Transverse colon (tissue), 4 donors: Measurements from ENCODE around the gene RGS6.

Experiments used
- CTCF ChIP-seq, 5 experiments: fragments of 200-600 bp in 3 of 5; fragments of 450-650 bp in 2 of 5; sonication (generic) in 3 of 5; IDR thresholded peaks; 1 replicate in 2 of 5; 2 replicates in 3 of 5; pipeline ENCODE4 v1.5.1; 2016 to 2017; ENCODE audit warnings: antibody characterized with exemption in 5 of 5, inconsistent platforms in 3 of 5, mild to moderate bottlenecking in 2 of 5, moderate library complexity in 1 of 5
- EP300 ChIP-seq: sonication (generic); formaldehyde crosslinking; IDR thresholded peaks from one replicate; pipeline ENCODE4 v1.6.1; 2017; ENCODE audit warnings: antibody characterized with exemption, low read depth
- POLR2AphosphoS5 ChIP-seq, 3 donors: sonication (generic); formaldehyde crosslinking; IDR thresholded peaks; one replicate each; pipeline ENCODE4 v1.6.1; 2016; ENCODE audit warnings: antibody characterized with exemption in 3 of 3

DNA sequence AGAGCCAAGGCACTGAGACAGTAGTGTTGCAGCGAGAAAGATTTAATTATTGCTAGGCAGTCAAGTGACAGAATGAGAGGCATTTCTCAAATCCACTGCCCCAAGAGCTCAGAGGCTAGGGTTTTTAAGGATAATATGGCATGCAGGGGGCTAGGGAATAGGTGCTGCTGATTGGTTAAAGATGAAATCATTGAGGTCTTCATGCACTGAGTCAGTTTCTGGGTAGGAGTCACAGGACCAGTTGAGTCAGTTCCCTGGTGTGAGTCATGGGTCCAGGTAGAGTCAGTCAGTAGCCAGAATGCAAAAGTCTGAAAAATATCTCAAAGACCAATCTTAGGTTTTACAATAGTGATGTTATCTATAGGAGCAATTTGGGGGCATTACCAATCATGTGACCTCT, 323.8 kb downstream of the RGS6 start:
- no peak for TF ChIP-seq CTCF (IDR thresholded peaks at IDR 0.05)
- TF ChIP-seq POLR2AphosphoS5 (IDR thresholded peaks at IDR 0.05), result no peak
- no peak for TF ChIP-seq EP300
